ENCODE measurements around the gene EPHB1.

The EPHB1 gene

DNA sequence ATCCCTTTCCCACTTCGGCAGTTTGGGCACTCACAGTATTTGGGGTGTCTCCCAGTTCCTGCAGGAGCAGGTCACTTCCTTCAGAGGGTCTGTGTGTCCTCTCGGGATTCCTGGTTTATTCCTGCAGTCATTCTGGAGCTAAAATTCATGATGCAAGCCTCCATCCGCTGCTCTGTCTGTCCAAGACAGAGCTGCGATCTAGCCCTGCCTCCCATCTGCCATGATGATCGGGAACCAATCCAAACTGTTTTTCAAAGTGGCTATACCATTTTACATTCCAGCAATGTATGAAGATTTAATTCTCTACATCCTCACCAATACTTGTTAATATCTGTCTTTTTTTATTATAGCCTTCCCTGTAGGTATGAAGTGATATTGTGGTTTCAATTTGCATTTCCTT, 273.0 kb downstream of the EPHB1 start:
- no peak for FAIRE-seq

DNA sequence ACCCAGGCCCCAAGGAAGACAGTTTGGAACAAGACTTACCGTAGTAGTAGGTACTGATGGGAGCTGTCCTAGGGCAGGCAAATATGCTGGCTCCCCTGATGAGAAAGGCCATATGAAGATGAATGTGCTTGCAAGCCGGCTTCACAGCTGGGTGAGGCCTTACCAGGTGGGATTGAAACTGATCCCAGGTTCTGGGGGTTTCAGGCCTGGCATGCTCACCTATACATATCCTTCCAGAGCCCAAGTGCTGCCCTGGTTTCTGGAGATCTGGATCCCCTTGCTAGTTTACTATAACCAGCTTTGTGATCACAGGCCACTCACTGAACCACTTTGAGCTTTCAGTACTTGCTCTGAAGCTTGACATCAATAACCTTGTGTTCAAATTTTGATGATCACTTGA, 274.3 kb downstream of the EPHB1 start:
- no peak for FAIRE-seq
- DNase-seq (ENCODE audit: insufficient read length, low spot score) = no peak

More for the DNA sequence above, 273.0 kb downstream of the EPHB1 start:
- DNase-seq (ENCODE audit: insufficient read length, low spot score) = no peak

DNA sequence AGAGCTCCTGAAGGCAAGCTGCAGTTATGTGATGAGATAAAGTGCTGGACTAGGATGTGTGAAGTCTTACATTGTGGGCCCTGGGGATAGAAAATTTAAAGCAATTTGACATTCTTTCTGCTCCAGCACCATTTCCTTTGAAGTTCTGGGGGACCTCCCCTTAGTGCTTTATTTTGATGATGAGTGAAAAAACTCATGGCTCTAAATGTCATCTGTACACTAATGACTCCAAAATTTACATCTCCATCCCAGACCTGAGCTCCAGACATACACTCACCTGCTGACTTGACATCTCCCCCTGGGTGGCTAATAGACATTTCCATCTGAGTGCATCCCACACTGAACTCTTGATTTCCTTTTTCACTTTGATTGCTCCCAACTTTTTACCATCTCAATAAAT, 276.4 kb downstream of the EPHB1 start:
- FAIRE-seq (no peak), DNase-seq (ENCODE audit: insufficient read length, low spot score) (no peak)

DNA sequence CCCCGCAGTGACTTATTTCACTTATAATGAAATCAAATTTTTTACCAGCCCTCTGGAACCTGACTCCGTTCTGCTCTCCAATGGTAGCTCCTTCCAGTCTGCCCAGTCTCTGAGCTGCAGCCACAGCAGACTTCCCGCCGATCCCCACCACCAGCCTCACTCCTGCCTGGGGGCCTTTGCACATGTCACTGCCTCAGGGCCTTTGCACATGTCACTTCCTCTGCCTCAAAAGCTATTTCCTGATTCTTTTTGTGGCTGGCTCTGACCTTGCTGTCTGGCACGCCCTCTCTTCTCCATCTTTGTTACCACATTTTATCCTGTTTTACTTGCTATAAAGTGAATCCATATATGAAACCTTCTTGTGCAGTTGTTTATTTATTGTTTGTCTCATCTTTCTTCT, 277.4 kb downstream of the EPHB1 start:
- DNase-seq (ENCODE audit: insufficient read length, low spot score) = no peak
- FAIRE-seq = no peak

DNA sequence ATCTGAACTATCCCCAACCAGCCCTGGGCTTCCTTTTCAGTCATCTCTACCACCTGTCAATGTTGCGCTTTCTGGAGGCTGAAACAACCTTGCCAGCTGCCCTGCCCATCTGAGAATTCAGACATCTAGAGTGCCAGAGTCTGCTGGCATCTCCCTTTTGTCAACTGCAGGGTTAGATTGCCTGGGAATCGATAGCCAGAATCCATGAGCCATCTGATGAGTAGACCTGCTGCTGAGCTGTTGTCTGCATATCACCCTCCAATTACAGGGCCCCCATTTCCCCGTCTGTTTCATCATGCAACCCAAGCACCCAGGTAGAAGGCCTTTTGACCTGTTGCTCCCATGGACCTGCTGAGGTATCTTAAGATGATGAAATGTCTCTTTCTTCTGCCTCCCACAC, 280.1 kb downstream of the EPHB1 start:
- FAIRE-seq = no peak
- DNase-seq (ENCODE audit: insufficient read length, low spot score) = no peak

DNA sequence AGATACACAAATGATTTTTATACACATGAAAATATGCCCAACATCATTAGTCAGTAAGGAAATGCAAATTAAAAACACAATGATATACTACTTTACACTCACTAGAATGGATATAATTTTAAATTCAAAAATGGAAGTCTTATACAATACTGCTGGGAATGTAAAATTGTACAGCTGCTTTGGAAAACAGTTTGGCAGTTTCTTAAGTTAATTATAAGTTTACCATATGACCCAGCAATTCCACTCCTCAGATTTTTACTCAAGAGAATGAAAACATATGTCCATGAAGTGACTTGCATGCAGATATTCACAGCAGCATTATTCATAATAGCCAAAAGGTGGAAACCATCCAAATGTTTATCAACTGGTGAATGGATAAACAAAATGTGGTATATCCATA, 281.3 kb downstream of the EPHB1 start:
- FAIRE-seq (no peak), DNase-seq (ENCODE audit: insufficient read length, low spot score) (no peak)

DNA sequence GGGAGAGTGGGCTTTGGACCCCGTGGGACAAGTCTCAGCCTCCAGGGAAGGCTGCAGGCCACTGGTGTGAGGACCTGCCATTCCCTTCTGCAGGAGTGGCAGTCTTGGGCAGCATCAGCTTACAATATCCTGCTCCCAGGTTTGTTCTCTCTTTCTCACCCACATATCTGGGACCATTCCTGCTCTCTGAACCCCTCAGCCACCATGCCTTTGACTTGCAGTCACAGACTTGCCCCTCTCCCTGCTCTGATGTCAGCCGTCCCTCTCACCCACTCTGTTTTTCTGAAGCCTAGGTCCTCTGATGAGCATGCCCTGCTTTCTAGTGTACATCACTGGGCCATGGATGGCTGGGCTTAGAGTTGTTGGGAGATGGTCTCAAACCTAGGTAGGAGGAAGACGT, 282.1 kb downstream of the EPHB1 start:
- no peak for DNase-seq (ENCODE audit: insufficient read length, low spot score)
- no peak for FAIRE-seq

DNA sequence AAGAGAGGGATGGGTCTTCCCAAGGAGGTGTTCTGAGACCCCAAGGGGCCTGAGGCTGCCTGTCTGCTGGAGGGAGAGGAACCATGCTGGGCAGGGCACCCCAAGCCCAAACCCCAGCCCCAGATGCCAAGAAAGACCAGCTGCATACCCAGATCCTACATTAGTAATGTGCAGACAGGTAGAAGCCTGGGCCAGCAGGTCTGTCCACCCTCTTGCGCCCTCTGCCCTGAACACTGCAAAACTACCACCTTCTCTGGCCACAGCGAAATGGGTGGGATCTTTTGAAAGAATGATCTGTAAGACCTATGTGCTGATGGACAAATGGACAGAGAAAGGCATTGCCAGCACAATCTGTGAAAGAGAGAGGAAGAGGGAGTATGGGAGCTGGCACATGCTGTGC, 283.2 kb downstream of the EPHB1 start:
- DNase-seq (ENCODE audit: insufficient read length, low spot score) (no peak), FAIRE-seq (no peak)

DNA sequence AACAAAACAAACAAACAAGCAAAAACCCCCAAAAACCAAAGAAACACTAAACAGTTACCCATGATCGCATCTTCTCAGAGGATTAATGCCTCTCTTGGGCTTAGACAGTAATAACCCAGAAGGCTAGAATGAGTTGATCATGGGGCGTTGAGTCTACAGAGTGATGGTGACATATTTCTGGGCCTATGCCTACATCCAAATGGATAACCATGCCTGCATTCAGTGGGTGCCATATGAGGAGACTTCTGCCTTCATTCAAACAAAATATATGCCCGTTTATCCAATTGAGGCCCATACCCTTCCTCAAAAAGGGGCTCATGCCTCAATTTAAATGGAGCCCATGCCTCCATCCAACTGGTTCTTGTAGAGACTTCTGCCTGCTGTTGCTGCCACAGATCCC, 284.0 kb downstream of the EPHB1 start:
- FAIRE-seq = no peak

DNA sequence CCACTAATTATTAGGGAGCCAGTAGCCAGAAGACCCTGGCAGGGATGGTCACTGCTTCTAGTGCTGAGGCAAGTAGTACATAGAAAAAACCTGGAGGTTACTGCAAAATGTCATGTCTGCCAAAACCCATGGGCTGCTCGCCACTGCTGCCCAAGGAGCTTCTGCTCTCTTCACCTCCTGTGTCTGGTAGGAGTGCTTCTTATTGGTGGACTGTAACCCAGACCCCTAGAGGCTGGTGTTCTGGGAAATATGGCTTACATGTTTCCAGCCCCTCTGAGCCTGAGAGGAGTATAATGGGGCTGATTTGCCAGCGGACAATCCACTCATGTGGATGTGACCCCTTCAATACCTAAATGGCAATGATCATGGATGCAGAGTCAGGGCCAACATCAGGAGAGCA, 286.4 kb downstream of the EPHB1 start:
- no peak for FAIRE-seq

More for the DNA sequence above, 284.0 kb downstream of the EPHB1 start:
- DNase-seq (ENCODE audit: insufficient read length, low spot score) = no peak

DNA sequence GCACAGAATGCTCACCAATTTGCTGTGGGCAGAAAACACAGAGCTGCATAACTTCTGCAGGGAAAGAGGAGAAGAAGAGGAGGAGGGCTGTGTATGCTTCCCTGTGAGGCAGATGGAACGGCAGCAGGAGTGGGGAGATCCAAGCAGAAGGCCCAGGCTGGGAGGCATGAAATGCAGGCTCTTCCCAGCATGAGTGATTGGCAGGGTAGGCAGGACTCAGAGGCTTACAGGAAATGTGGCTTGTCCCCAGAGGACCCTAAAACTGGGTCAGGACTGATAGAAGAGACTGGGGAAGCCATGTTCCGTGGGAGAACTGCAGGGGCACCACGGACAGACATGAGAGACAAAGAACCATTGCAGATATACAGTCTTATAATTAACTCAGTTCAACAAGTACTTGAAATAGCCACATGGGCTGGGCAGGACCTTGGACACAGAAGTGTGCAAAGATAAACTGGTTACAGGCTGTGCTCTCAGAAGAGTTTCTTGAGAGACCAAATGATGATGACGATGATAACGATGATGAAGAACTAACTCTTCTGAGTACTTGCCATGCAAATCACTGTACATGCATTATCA, 286.9 kb downstream of the EPHB1 start:
- no peak for FAIRE-seq

More for the DNA sequence above, 286.4 kb downstream of the EPHB1 start:
- no peak for DNase-seq (ENCODE audit: insufficient read length, low spot score)

DNA sequence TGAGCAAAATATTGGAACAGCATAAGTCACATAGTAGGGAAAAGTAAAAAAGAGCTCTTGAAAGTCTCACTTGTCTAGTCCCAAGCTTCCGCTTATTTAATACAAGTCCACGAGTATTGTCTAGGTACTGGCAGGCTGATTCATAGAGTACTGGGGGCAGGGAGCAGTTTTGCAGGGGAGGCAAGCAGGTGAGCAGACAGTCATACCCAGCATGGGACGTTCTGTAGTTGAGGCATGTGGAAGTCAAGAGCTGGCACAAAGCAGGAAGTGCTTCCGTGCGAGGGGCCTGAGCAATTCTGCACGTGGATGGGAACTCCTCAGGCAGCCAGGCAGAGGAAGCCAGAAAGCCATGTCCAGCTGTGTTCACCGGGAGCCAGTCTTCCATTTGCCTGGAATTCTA, 287.6 kb downstream of the EPHB1 start:
- DNase-seq (ENCODE audit: insufficient read length, low spot score) = no peak
- no peak for FAIRE-seq

More for the DNA sequence above, 286.9 kb downstream of the EPHB1 start:
- no peak for DNase-seq (ENCODE audit: insufficient read length, low spot score)

DNA sequence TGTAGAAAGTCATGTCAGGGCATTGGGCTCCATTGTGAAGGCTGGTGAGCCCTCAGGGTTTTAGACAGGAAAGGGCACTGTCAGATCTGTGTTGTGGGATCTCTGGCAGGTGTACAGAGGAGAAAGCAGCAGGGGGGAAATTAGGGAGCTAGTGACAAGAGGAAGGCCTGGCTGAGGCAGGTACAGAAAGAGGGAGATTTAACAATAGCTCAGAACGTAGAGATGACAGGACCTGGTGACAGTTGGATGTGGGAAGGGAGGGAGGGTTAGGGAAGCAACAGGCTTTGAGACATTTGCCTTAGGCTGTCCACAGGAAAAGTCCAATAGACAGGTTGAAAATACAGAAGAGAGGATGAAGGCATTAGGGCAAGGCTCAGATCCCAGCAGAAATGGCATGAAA, 288.1 kb downstream of the EPHB1 start:
- DNase-seq (ENCODE audit: insufficient read length, low spot score) (no peak), FAIRE-seq (no peak)

DNA sequence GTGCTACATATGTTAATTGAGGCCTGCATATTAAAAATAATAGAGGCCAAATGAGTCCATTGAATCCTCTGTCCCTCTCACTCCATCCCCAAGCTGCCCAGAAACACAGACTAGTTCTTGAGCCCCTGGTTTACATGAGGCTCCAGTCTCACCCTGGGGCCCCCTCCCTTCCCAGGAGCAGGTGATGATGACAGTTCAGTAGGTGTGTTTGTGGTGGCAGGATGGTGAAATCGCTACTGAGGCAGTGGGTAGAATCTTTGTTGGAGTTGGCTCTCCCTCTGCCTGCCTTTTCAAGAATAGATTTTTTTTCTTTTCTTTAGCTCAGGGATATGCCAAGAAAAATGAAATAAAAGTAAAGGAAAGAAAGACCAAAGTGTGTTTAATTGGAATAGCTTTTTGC, 288.7 kb downstream of the EPHB1 start:
- no peak for FAIRE-seq
- DNase-seq (ENCODE audit: insufficient read length, low spot score) = no peak

DNA sequence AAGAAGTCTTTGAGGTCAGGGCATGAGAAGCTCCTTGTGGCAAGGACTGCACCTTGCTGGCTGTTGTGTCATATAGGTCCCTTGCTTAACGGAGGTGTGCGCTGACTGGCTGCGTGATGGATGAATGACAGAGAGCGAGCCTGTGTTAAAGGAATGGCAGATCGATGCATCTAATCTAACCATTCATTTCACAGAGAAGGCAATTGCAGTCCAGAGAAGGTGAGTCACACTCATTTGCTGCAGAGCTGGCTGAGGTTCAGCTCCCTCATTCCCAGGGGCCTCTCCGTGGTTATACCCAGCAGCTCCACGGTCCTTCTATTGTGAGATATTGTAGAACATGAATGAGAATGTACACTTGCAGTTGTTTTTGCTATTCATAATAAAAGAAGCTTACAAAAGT, 289.3 kb downstream of the EPHB1 start:
- FAIRE-seq (no peak), DNase-seq (ENCODE audit: insufficient read length, low spot score) (no peak)

DNA sequence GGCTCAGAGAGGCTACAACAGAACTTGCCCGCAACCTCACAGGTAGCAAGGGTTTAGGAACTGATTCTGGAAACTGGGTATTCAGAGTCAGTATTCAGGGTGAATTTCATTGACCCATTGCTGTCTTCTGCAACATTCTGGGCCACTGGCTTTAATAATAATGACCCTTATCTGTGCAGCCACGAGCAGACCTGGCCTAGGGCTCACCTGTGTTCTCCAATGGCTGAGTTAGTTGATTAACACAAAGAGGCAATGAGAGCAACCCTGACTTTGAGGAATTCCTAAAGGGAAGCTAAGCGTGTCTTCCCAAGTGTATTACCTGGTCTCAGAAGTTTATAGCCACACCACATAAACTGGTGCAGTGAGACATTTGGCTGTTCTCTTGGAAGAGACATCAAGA, 289.9 kb downstream of the EPHB1 start:
- DNase-seq (ENCODE audit: insufficient read length, low spot score) = no peak
- FAIRE-seq = no peak

DNA sequence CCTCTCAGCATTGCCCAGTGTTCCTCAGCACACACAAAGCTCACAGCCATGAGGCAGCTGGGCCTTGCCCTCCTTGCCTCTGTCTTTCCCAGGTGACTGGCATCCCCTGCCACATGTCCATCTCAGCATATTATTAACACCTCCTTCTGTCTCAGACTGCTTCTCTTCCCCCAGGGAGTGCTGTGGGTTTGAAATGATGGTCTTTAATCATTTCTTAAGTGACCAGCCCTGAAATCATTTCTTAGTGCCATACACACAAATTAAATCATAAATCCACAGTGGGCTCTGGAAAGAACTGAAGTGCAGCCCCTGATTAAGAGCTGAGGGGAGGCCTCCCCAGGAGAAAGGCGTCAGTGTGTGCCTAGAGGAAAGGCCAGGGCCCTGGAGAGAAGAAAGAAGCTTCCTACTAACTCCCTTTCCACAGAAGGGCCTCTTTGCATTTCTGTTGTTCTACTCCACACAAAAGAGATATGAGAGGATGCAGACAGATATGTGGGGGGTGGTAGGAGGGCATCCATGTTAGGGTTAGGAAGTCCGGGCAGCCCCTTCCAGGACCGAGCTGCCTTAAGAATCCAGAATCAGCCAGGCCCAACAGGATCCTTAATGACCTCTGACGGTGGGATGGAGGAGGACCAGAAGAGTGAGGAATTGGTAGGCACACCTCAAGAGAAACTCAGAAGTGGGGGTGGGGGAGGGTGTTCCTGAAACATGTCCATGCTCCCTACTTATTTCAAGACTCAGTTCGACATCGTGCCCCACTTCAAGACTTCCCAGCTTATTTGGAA, 290.8 kb downstream of the EPHB1 start:
- FAIRE-seq = no peak
- no peak for DNase-seq (ENCODE audit: insufficient read length, low spot score)

DNA sequence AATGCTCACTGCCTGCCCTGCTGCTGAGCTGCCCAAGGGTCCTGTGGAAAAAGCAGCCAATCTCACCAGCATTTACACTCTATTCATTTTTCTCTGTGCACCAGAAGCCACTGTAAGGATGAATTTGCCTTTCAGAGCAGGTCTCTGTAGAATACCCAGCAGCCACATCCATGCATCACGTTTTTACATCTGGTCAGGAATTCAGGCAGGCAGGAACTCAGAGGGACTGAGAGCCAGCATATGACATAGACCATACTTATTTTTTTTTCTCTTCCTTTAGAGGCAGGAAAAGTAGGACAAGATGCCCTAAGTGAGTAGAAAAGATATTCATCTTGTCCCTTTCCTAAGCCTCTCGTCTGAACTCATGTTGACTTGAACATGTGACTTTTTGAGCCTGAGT, 292.7 kb downstream of the EPHB1 start:
- no peak for FAIRE-seq
- DNase-seq (ENCODE audit: insufficient read length, low spot score) = no peak

DNA sequence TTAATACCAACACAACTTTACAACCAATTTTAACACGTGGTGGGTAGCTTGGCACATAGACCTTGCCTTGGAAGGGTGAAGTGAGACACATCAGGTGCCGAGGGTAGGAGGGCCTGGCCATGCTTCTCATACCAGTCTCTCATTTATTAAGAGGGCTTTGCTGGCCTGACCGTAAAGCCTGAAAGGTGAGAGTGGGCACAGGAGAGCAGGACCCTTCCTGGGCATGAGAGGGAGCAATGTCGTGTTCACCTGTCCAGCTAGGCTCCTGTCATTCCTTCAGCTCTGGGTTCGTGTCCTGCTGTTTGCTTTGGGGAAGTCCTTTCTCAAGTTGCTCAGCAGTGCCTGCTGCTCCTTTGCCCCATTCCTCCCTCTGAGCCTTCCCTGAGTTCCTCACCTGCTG, 294.4 kb downstream of the EPHB1 start:
- DNase-seq (ENCODE audit: insufficient read length, low spot score) = no peak
- FAIRE-seq = no peak

DNA sequence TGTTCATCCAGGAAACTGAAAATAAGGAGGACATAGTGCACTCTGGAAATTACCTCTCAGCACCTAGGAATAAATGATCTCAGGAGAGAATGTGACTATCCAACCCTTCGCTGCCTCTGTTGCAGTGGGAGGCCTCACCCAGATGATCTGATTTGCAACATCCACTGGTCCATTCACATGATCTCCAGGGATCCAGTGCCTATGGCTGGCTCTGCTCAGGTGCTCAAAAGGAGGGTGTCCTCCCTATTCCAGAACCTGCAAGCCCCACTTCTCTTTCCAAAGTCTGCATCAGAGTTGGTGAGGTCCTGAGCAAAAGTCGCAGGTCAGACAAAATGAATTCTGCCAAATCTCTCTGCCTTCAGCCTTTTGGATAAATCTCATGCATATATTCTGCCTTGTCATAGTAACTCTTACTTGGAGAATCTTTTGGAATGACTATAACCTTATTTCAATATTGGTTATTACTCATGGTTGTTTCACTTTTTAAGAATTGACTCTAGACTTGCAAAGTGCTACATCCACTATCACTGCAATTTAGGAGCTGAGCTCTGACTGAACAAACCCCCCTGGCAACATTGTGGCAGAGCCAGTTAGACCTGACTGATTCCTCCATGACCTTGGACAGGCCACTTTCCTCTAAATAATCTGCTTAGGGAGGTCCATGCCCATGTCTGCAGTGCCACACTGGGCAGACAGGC, 295.1 kb downstream of the EPHB1 start:
- FAIRE-seq = no peak
- DNase-seq (ENCODE audit: insufficient read length, low spot score) = no peak

DNA sequence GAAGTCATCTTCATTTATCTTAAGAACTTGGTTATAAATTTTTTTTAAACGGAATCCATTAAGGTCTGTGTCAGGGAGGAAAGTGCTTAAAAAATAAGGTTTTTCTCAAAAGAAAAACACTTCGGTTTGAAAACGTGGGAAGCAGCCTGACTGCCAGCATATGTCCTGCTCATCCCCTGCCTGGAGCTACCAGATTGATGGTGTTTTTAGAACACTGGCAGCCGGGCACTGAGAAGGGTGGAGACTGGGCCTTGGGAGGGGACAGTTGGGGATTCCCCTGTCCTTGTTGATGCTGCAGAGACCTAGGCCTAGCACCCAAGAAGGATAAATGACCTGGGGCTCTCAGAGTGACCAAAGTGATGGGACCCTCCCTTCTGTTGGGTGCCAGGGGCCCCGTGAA, 296.9 kb downstream of the EPHB1 start:
- no peak for FAIRE-seq
- DNase-seq (ENCODE audit: insufficient read length, low spot score) = no peak

DNA sequence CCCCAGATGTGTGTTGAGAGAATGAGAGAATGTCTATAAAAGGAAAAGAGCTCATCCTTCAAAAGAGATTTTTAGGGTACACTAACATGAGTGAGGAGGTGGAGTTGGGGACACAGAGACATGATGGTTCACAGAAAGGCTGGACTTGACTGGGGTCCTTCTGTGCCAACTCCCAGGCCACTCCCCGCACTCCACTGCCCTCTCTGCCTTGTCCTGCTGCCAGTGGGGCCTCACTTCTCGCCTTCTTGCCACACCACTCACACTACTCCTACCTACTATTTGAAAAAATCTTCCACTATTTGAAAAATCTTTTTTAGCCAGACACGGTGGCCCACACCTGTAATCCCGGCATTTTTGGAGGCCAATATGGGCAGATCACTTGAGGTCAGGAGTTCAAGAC, 298.1 kb downstream of the EPHB1 start:
- DNase-seq (ENCODE audit: insufficient read length, low spot score) (no peak), FAIRE-seq (no peak)

Measured in HTR-8/SVneo (cell line).